DND-41 (cell line): ENCODE measurements around the gene ENO3.

Source experiments
- CTCF ChIP-seq: IDR thresholded peaks from 2 replicates; pipeline ENCODE4 v1.5.1; 2012; ENCODE audit warnings: borderline replicate concordance, low read length, moderate library complexity, mild to moderate bottlenecking; ENCODE audit not compliant: poor library complexity, severe bottlenecking; ENCODE audit errors: extremely low read depth
- EZH2 ChIP-seq: IDR thresholded peaks from 3 replicates; pipeline ENCODE4 v1.6.1; 2012; ENCODE audit warnings: borderline replicate concordance, low read depth, mild to moderate bottlenecking, moderate library complexity, low read length, inconsistent platforms; ENCODE audit not compliant: severe bottlenecking

DNA sequence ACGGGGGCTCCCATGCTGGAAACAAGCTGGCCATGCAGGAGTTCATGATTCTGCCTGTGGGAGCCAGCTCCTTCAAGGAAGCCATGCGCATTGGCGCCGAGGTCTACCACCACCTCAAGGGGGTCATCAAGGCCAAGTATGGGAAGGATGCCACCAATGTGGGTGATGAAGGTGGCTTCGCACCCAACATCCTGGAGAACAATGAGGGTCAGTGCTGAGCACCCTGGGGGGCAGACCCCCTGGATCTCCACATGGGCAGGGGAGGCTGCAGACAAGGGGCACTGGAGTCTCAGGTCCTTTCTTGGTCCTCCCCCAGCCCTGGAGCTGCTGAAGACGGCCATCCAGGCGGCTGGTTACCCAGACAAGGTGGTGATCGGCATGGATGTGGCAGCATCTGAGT, 4.2 kb downstream of the ENO3 start:
- TF ChIP-seq CTCF, result no peak
- TF ChIP-seq EZH2, result no peak
